GM12878 (cell line): Measurements from ENCODE around the gene MAML2. TPM values are rescaled to one million over a fixed set of nuclear protein-coding genes. Genes with fewer than 3 reads are reported as not detected.
A peak's percentile ranks its signal among the peaks of the same experiment; 100 is the strongest.

ENCODE experiments used
- ATAC-seq: fragments of 200-7000 bp; cut with Tn5 transposase; 3 replicates; pipeline ENCODE4 v1.9.1; 2020; ENCODE audit warnings: mild to moderate bottlenecking, moderate library complexity
- BruUV-seq: library from RNA; stranded (reverse); fragments of 400-500 nt; replicated peaks from 2 replicates; lab custom pipeline; 2021; lab: Mats Ljungman, UMichigan
- CTCF ChIA-PET: fragments of 300-600 bp; sonication (Branson Sonifier 250); formaldehyde crosslinking; extraction: SDS; loops from one replicate; lab custom pipeline; 2021; ENCODE audit warnings: inconsistent platforms; lab: Yijun Ruan, JAX
- POLR2A ChIA-PET: fragments of 350-600 bp; formaldehyde crosslinking; extraction: SDS; loops from one replicate; lab custom pipeline; 2021; ENCODE audit warnings: inconsistent platforms; lab: Charles Lee
- RAD21 ChIA-PET: fragments of 300-600 bp; sonication (Branson Sonifier 250); formaldehyde crosslinking; loops from one replicate; lab custom pipeline; 2023; ENCODE audit warnings: antibody characterized with exemption; ENCODE audit not compliant: unreplicated experiment; lab: Charles Lee
- SMC1A ChIA-PET: fragments of 300-600 bp; sonication (Branson Sonifier 250); formaldehyde crosslinking; loops from one replicate; lab custom pipeline; 2023; ENCODE audit not compliant: unreplicated experiment, uncharacterized antibody; lab: Charles Lee
- DNase-seq: peaks from one replicate; pipeline ENCODE4 v3.0.0-alpha.2; 2011; ENCODE audit warnings: low read depth, low spot score
- FAIRE-seq: peaks from 3 replicates; lab custom pipeline; 2011; peaks lifted over from hg19 to GRCh38; lab: Jason Lieb, UNC
- H2AFZ ChIP-seq: 2 replicates; pipeline ENCODE4 v1.6.0; 2011; ENCODE audit warnings: low read depth, low read length, control low read depth; ENCODE audit not compliant: control insufficient read depth
- H3K27ac ChIP-seq: 2 replicates; pipeline ENCODE4 v1.5.1; 2011; ENCODE audit warnings: control low read depth; ENCODE audit not compliant: control insufficient read depth, insufficient read depth
- H3K27me3 ChIP-seq, 2 experiments: replicated peaks in 1 of 2; 2 replicates each; pipeline versions ENCODE4 v1.6.0 to v1.6.1; 2011; ENCODE audit warnings: low read length in 1 of 2; ENCODE audit not compliant: control insufficient read depth in 2 of 2, insufficient read depth in 2 of 2
- H3K36me3 ChIP-seq, 2 experiments: 2 replicates each; pipeline ENCODE4 v1.5.1; 2011; ENCODE audit warnings: low read length in 1 of 2; ENCODE audit not compliant: control insufficient read depth in 2 of 2, insufficient read depth in 2 of 2
- H3K4me1 ChIP-seq: 2 replicates; pipeline ENCODE4 v1.6.1; 2011; ENCODE audit warnings: mild to moderate bottlenecking, low read length, moderate library complexity, mixed read lengths; ENCODE audit not compliant: control insufficient read depth, insufficient read depth
- H3K4me2 ChIP-seq: 2 replicates; pipeline ENCODE4 v1.6.0; 2011; ENCODE audit warnings: control low read depth; ENCODE audit not compliant: control insufficient read depth, insufficient read depth
- H3K4me3 ChIP-seq: fragments of 200-600 bp; sonication (generic); 2 replicates; pipeline ENCODE4 v1.5.1; 2016
- H3K79me2 ChIP-seq: 2 replicates; pipeline ENCODE4 v1.6.0; 2011; ENCODE audit warnings: low read length; ENCODE audit not compliant: control insufficient read depth, insufficient read depth
- H3K9ac ChIP-seq: 2 replicates; pipeline ENCODE4 v1.8.0; 2011; ENCODE audit warnings: low read length, control low read depth, mixed read lengths; ENCODE audit not compliant: control insufficient read depth, insufficient read depth
- H3K9me3 ChIP-seq: replicated peaks from 3 replicates; pipeline ENCODE4 v1.5.1; 2011; ENCODE audit warnings: mild to moderate bottlenecking, low read length; ENCODE audit not compliant: control insufficient read depth, insufficient read depth
- H4K20me1 ChIP-seq: 2 replicates; pipeline ENCODE4 v1.6.0; 2011; ENCODE audit not compliant: control insufficient read depth, insufficient read depth
- FOXM1 ChIP-seq: IDR thresholded peaks from 2 replicates; pipeline ENCODE4 v1.6.1; 2012; ENCODE audit warnings: low read depth, mild to moderate bottlenecking, inconsistent platforms, low read length, moderate library complexity
- GATAD2B ChIP-seq: fragments of 450-650 bp; conservative IDR thresholded peaks from 2 replicates; pipeline ENCODE4 v1.6.1; 2017; ENCODE audit warnings: low read depth, mild to moderate bottlenecking, moderate library complexity
- IKZF2 ChIP-seq, 2 experiments: fragments of 450-650 bp; IDR thresholded peaks; 2 replicates each; pipeline ENCODE4 v1.6.1; 2017; ENCODE audit warnings: mild to moderate bottlenecking in 2 of 2, moderate library complexity in 2 of 2
- KAT2A ChIP-seq: conservative IDR thresholded peaks from 2 replicates; pipeline ENCODE4 v1.6.1; 2011; ENCODE audit warnings: low read depth, low read length; ENCODE audit not compliant: control insufficient read depth
- MYC ChIP-seq: IDR thresholded peaks from 2 replicates; pipeline ENCODE4 v1.6.1; 2011; ENCODE audit warnings: mild to moderate bottlenecking, low read length, moderate library complexity, inconsistent platforms; ENCODE audit not compliant: insufficient read depth, insufficient replicate concordance, insufficient read length, severe bottlenecking
- PML ChIP-seq: IDR thresholded peaks from 2 replicates; pipeline ENCODE4 v1.6.1; 2012; ENCODE audit warnings: low read length, inconsistent platforms
- POLR2A ChIP-seq: IDR thresholded peaks from 2 replicates; pipeline ENCODE4 v1.6.1; 2011; ENCODE audit warnings: low read depth, mild to moderate bottlenecking, low read length
- RELA ChIP-seq: fragments of 450-650 bp; IDR thresholded peaks from 2 replicates; pipeline ENCODE4 v1.8.0; 2014; ENCODE audit warnings: borderline replicate concordance; ENCODE audit not compliant: partially characterized antibody
- SMC3 ChIP-seq: IDR thresholded peaks from 2 replicates; pipeline ENCODE4 v1.6.1; 2011; ENCODE audit warnings: low read length, improper control_type of control experiment, borderline replicate concordance
- SPI1 ChIP-seq: IDR thresholded peaks from 2 replicates; pipeline ENCODE4 v1.6.1; 2011; ENCODE audit warnings: low read depth, mild to moderate bottlenecking, low read length, moderate library complexity, borderline replicate concordance; ENCODE audit not compliant: insufficient read depth
- TBL1XR1 ChIP-seq: IDR thresholded peaks from 2 replicates; pipeline ENCODE4 v1.6.1; 2012; ENCODE audit warnings: low read depth, low read length, improper control_type of control experiment
- WRNIP1 ChIP-seq: IDR thresholded peaks from 2 replicates; pipeline ENCODE4 v1.6.1; 2011; ENCODE audit warnings: low read depth, low read length, improper control_type of control experiment, borderline replicate concordance
- WGBS: methylation state at CpG from one replicate; pipeline ENCODE4 v1.1.6; 2016; ENCODE audit warnings: low lambda C conversion rate; ENCODE audit not compliant: insufficient replicate concordance, insufficient coverage; ENCODE audit errors: missing lambda C conversion rate; 5-methylcytosine and 5-hydroxymethylcytosine counted together
- in situ Hi-C: fragments of 300-500 bp; cut with MboI; formaldehyde crosslinking; loops from 9 replicates; pipeline ENCODE4 v1.14.3; 2018; ENCODE audit warnings: mixed read lengths
- intact Hi-C: fragments of 100-400 bp; cut with micrococcal nuclease; formaldehyde crosslinking; loops from one replicate; pipeline ENCODE4 v1.14.2; 2022; ENCODE audit not compliant: unreplicated experiment
- polyA plus RNA-seq, 11 experiments: library from polyadenylated mRNA; depleted of rRNA in 4 of 11; unstranded in 6 of 11; stranded (reverse) in 5 of 11; fragments of >200 nt; fragmentation: Nextera tagmentation in 4 of 11; fragmentation: Illumina TruSeq in 1 of 11; extraction: Ambion mirVana in 4 of 11; extraction: Trizol in 1 of 11; gene quantifications; 1 replicate in 1 of 11; 2 replicates in 10 of 11; pipeline versions ENCODE4 v1.2.1 to v1.2.3, GENCODE V29; 2011 to 2016; ENCODE audit warnings: inconsistent platforms in 2 of 11, missing spikeins in 2 of 11, low read depth in 1 of 11
- total RNA-seq, 4 experiments: library from RNA; depleted of rRNA in 3 of 4; stranded (reverse); fragments of >200 nt in 3 of 4; fragmentation: Illumina TruSeq in 1 of 4; extraction: Trizol in 1 of 4; gene quantifications; 2 replicates each; pipeline versions ENCODE4 v1.2.1 to v1.2.3, GENCODE V29; 2013 to 2021
- TF ChIP-seq, protein P1 (sequence below): IDR thresholded peaks from 2 replicates; pipeline ENCODE4 v1.6.1; 2011; ENCODE audit warnings: low read depth, low read length, improper control_type of control experiment, borderline replicate concordance
- TF ChIP-seq, protein P2 (sequence below): IDR thresholded peaks from 2 replicates; pipeline ENCODE4 v1.6.1; 2011; ENCODE audit warnings: low read depth, mild to moderate bottlenecking, low read length, moderate library complexity, borderline replicate concordance; ENCODE audit errors: extremely low read depth
- TF ChIP-seq, protein P3 (sequence below): IDR thresholded peaks from 2 replicates; pipeline ENCODE4 v1.6.1; 2012; ENCODE audit warnings: low read length, inconsistent platforms
- TF ChIP-seq, protein P4 (sequence below): fragments of 150-350 bp; IDR thresholded peaks from 2 replicates; pipeline ENCODE4 v1.6.1; 2016; ENCODE audit warnings: low read depth, low read length

The MAML2 gene
- total and polyA plus RNA-seq, 10 of the 15 experiments (the other 5 are each of a cell fraction or from before 2014, with no cell fraction given): 2.5 to 15.1 (median 12.0) TPM

DNA sequence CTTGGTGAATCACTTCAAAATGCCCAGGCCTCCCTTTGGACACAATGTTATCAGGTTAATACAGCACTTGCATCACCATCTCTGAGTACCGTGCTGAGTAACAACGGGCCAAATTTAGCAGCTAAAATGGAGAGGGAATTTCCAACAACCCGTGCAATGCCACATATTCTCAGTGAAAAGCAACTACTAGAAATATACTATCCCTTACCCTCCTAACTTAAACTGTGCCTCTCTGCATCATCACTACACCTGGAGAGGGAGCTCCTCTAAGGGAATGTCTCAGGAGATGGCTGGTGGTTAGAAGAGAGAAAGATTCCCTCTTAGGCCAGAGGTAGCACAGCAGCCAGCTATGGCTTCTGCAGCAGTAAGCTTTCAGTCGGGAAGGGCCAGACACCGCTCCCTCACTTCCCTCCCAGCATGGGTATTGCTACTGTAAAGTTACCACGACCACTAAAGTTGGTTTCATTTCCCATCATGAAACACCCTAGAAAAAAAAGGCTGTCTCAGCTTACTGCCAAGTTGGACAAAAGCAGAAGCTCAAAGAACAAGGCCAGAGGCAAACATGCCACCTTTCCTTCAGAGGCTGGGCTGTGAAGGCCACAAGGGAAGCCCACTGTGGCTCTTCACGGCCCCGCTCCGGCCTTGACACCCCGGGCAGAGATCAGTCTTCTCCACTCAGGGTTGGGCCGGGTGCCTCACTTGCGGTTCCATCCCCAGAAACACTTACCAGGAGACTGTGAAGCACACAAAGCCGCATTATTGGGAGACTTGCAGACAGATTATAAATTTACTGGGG, 3.9 kb downstream of the MAML2 start:
- ATAC-seq (peak; percentile 44), DNase-seq (peak; percentile 87), FAIRE-seq (no peak)
- no peaks in the 10 kb centered on the region for H3K27me3 ChIP-seq
- H2AFZ ChIP-seq: no peak overlapping the region
- H4K20me1 ChIP-seq: no peaks in the 10 kb centered on the region
- POLR2A ChIA-PET: interaction anchor here (0.6 to 5.7 kb wide), 14 partner anchors 9 to 345 kb away, joined by 3 to 43 read pairs (median 4); partner anchors contain the start of genes CCDC82 and JRKL
- CTCF ChIA-PET: interaction anchor here (0.7 to 11.4 kb wide), 23 partner anchors 11 to 1185 kb away, joined by 3 to 256 read pairs (median 7); no protein-coding TSS in a partner anchor
- no TSS peak for BruUV-seq
- peaks cover 11% of the 10 kb centered on the region for H3K4me1 ChIP-seq
- 5% methylated on average over 13 of the region's 13 CpGs for WGBS
- in situ Hi-C loops (no loop called here), intact Hi-C loops (loop anchor here (1.0 to 2.0 kb wide), 3 partner anchors 46 to 183 kb away; no protein-coding TSS in a partner anchor)
- H3K4me2 ChIP-seq: peak overlapping the region; percentile 85
- H3K4me3 ChIP-seq: peak overlapping the region; percentile 100
- SMC1A ChIA-PET: interaction anchor here (0.6 to 11.9 kb wide), 36 partner anchors 9 to 417 kb away, joined by 3 to 189 read pairs (median 8); partner anchors contain the start of genes CCDC82 and JRKL
- H3K27ac ChIP-seq: peak overlapping the region; percentile 80
- peak overlapping the region; percentile 66 for H3K9ac ChIP-seq
- RAD21 ChIA-PET: interaction anchor here (0.6 to 11.4 kb wide), 34 partner anchors 9 to 775 kb away, joined by 3 to 213 read pairs (median 5); partner anchors contain the start of genes CCDC82 and JRKL
- no peaks in the 10 kb centered on the region; the same call in 1 of the 3 replicates for H3K9me3 ChIP-seq
- H3K36me3 ChIP-seq: 0 out of 4 replicates have a peak, but pooled peaks cover 0 to 2% of the 10 kb centered on the region in 2 experiments
- peaks cover 89% of the 10 kb centered on the region for H3K79me2 ChIP-seq
- TF ChIP-seq, protein P1, sequence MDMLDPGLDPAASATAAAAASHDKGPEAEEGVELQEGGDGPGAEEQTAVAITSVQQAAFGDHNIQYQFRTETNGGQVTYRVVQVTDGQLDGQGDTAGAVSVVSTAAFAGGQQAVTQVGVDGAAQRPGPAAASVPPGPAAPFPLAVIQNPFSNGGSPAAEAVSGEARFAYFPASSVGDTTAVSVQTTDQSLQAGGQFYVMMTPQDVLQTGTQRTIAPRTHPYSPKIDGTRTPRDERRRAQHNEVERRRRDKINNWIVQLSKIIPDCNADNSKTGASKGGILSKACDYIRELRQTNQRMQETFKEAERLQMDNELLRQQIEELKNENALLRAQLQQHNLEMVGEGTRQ: no peak
- TF ChIP-seq, protein P2, sequence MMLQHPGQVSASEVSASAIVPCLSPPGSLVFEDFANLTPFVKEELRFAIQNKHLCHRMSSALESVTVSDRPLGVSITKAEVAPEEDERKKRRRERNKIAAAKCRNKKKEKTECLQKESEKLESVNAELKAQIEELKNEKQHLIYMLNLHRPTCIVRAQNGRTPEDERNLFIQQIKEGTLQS: no peak
- TF ChIP-seq PML: peak; percentile 49; the same call in 1 of the 2 replicates
- TF ChIP-seq WRNIP1: no peak
- no peak for TF ChIP-seq KAT2A
- no peak; the same call in 1 of the 2 replicates for TF ChIP-seq POLR2A
- peak; percentile 88 for TF ChIP-seq SPI1
- TF ChIP-seq, protein P3, sequence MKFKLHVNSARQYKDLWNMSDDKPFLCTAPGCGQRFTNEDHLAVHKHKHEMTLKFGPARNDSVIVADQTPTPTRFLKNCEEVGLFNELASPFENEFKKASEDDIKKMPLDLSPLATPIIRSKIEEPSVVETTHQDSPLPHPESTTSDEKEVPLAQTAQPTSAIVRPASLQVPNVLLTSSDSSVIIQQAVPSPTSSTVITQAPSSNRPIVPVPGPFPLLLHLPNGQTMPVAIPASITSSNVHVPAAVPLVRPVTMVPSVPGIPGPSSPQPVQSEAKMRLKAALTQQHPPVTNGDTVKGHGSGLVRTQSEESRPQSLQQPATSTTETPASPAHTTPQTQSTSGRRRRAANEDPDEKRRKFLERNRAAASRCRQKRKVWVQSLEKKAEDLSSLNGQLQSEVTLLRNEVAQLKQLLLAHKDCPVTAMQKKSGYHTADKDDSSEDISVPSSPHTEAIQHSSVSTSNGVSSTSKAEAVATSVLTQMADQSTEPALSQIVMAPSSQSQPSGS: peak; percentile 78
- TF ChIP-seq MYC: no peak
- TF ChIP-seq RELA: peak; percentile 72
- TF ChIP-seq IKZF2 (IDR thresholded peaks at IDR 0.05): peak; percentile 88 to 89
- TF ChIP-seq GATAD2B: no peak
- TF ChIP-seq TBL1XR1: 0 out of 2 replicates have a peak, but pooled peaks have one; percentile 47
- TF ChIP-seq, protein P4, sequence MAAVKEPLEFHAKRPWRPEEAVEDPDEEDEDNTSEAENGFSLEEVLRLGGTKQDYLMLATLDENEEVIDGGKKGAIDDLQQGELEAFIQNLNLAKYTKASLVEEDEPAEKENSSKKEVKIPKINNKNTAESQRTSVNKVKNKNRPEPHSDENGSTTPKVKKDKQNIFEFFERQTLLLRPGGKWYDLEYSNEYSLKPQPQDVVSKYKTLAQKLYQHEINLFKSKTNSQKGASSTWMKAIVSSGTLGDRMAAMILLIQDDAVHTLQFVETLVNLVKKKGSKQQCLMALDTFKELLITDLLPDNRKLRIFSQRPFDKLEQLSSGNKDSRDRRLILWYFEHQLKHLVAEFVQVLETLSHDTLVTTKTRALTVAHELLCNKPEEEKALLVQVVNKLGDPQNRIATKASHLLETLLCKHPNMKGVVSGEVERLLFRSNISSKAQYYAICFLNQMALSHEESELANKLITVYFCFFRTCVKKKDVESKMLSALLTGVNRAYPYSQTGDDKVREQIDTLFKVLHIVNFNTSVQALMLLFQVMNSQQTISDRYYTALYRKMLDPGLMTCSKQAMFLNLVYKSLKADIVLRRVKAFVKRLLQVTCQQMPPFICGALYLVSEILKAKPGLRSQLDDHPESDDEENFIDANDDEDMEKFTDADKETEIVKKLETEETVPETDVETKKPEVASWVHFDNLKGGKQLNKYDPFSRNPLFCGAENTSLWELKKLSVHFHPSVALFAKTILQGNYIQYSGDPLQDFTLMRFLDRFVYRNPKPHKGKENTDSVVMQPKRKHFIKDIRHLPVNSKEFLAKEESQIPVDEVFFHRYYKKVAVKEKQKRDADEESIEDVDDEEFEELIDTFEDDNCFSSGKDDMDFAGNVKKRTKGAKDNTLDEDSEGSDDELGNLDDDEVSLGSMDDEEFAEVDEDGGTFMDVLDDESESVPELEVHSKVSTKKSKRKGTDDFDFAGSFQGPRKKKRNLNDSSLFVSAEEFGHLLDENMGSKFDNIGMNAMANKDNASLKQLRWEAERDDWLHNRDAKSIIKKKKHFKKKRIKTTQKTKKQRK: no peak
- TF ChIP-seq FOXM1: peak; percentile 86
- TF ChIP-seq SMC3: no peak; the same call in 1 of the 2 replicates
